ENCODE data around the gene PMPCA.

PMPCA gene

DNA sequence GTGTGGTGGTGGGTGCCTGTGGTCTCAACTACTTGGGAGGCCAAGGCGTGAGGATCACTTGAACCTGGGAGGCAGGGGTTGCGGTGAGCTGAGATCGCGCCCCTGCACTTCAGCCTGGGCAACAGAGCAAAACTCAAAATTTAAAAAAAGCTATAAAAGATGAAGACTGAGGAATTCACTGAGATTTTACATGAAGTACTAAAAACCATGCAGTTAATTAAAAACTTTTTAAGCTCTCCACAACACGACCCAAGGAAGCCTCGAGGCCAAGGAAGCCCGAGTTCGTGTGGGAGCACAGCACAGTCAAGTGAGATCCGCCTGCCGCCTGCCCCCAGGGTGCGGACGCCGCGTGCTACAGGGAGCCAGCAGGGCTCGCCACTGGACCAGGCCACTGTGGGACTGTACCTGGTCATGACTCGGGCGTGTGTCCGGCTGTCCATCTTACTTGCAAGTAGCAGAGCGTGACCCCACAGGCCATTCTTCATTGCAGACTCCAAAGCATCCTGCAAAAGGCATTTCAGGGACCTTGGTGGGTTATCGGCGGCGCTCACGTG is 50.4 kb downstream of the PMPCA start:
- DNase-seq = no peak

- no peak for DNase-seq
These were observed 52.2 kb downstream of the PMPCA start for GRCh38 chr9:136462664-136463063.

DNA sequence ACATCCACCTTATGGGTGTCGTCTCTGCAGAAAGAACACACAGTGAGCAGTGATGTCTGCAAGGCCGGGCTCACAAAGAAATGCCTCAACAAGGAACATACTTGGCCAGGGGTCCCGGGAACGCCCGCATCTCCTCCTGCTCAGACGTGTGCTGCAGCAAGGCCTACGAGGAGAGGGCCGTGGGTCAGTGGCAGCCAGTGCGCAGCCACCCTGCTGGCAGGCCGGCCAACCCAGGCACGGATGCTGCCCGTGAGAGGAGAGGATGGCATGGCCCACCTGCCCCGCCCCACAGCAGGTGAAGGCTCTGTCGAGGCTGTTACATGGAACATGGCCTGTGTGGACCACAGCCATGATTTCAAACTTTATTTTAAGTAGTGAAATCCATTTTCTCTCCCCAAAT is 53.1 kb downstream of the PMPCA start:
- no peak for DNase-seq

GRCh38 chr9:136464241-136464640 is 53.8 kb downstream of the PMPCA start:
- no peak for DNase-seq

GRCh38 chr9:136465500-136466154 is 55.2 kb downstream of the PMPCA start:
- no peak for DNase-seq

DNA sequence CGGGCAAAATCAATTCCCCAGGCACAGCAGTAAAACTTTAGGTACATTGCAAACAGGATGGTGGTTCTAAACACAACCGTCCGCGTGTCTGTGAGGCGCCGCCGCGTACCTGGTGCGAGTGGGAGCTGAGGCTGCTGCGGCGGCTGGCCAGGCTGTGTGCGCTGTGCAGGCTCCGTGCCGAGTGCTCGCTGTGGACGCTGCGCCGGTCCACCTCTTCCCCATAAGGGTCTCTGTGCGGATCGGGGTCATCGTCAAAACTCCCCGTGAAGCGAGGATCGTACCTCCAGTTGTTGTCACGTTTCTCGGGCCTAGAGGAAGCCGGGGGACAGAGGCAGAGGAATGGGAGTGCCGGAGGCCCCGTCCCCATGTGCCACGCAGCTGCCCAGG is 55.7 kb downstream of the PMPCA start:
- no peak for DNase-seq

GRCh38 chr9:136467766-136468165 is 57.3 kb downstream of the PMPCA start:
- no peak for DNase-seq

DNA sequence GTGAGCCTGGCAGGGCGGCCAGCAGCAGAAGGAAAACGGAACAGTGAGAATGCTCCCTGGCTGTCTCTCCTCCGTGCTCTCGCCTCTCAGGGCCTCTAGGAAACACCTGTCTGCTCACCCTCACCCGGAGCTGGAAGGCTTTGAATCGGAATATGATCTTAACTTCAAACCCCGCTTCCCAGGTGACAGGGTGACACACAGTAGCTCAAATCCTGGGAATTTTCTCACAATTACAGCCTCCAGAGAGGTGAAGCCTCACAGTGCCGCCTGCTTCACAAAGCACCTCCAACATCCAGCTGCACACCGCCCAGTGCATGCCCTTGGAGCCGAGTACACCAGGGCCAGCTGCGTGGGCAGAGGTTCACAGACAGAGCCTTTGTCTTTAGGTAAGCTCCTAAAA is 59.9 kb downstream of the PMPCA start:
- no peak for DNase-seq

DNA sequence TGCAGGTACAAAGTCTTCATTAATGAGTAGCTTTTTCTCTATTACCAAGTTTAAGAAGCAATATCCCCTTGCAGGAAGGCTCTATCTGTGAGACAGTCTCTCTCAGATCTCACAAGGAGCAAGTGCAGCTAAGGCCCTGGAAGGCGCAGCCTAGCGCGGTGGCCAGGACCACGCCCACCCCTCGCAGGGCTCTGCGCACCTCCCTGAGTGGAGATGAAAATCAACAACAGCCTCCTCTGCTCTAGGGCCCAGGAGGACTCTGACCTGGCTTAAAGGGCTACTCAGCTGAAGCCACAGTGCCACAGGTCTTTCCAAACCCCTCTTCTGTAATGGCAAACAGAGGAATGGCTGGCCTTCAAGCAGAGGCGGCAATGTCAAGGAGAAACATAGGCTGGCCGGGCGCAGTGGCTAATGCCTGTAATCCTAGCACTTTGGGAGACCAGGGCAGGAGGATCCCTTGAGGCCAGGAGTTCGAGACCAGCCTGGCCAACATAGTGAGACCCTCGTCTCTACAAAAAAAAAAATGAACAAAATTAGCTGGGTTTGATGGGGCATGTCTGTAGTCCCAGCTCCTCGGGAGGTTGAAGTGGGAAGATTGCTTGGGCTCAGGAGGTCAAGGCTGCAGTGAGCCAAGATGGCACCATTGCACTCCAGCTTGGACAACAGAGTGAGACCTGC is 60.5 kb downstream of the PMPCA start:
- DNase-seq = no peak

- DNase-seq = no peak
These were observed 61.5 kb downstream of the PMPCA start for GRCh38 chr9:136471802-136472487.

DNA sequence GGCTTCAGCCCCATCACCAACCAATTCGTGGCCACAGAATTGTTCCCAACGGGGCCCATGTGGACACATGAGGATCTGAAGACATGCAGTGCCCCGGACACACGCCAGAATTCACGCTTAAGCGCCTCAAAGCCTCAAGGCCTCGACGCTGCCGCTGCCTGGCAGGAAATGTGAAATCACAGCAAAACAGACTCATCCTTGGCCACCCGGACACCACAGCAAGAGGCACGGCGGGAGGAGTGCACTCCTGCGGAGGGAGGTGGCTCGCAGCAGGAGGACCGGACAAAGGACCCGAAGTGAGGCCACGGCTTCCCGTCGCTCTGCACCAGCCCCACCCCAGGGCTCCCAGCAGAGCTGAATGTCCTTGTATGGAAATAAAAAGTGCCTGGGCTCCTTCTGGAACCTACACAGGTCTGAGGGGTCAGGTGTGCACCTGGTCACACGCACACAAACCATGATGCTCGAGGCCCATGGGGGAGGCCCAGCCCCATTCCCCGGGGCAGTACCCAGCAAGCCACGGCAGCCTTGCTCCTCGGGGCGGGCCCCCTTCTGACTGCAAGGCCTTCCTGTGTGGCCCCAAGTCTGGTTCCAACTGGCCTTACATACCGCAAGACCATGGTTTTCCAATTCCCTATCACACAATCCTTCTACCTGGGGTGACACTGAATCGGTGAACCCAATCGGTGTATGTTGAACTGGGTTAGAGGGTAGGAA is 62.3 kb downstream of the PMPCA start:
- no peak for DNase-seq

- DNase-seq = no peak
These were observed 62.9 kb downstream of the PMPCA start for GRCh38 chr9:136473354-136473721.

Data from activated effector memory CD4-positive, alpha-beta T cell treated with Interleukin-2 at 50 U/mL for 16 hours (primary cell).